22Rv1 (cell line): ENCODE data around the gene APOC1.
"Not testable (repeated sequence)": the region's sequence is repeated elsewhere in the genome, so short reads cannot be mapped to it uniquely, and the experiment has no call there.

Experiments used
- H3K27ac ChIP-seq: fragments of 450-650 bp; 2 replicates; pipeline ENCODE4 v1.5.1; 2017
- ZFX ChIP-seq: fragments of 450-650 bp; IDR thresholded peaks from 2 replicates; pipeline ENCODE4 v1.6.1; 2017; ENCODE audit warnings: antibody characterized with exemption, borderline replicate concordance
- TF ChIP-seq, protein P1 (sequence below): fragments of 450-650 bp; IDR thresholded peaks from 2 replicates; pipeline ENCODE4 v1.5.1; 2017; ENCODE audit warnings: mild to moderate bottlenecking

Gene APOC1

DNA sequence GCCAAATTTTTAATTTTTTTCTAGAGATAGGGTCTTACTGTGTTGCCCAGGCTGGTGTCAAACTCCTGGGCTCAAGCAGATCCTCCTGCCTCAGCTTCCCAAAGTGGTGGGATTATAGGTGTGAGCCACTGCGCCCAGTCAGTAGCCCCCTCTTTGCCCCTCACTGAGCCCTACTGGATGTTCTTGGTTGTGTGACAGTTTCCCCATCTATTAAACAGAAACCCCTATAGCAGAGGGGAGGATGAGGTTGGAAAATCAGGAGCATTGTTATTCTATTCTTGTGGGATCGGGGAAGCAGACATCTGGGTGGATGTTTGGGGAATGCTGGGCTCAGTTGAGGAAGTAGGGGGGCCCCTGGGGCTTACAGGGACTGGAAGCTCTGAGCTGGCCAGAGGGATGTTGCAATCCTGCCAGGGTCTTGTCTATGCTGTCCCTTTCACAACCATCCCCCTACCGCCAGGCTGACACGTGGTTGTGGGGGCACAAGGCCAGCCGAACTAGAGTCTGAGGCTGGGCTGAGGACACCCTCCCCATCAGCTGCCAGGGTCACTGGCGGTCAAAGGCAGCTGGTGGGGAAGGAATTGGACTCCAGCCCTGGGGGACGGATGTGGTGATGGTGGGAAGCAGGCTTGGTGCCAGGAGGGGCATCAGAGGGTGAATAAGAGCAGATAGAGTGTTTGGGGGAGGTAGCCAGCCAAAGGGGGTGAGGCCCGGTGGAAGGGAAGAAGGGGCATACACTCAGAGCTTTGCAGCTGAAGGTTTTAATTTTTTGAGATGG lies 10.9 kb downstream of the APOC1 start:
- no peak overlapping the region for H3K27ac ChIP-seq
- no peak for TF ChIP-seq ZFX
- TF ChIP-seq, protein P1, sequence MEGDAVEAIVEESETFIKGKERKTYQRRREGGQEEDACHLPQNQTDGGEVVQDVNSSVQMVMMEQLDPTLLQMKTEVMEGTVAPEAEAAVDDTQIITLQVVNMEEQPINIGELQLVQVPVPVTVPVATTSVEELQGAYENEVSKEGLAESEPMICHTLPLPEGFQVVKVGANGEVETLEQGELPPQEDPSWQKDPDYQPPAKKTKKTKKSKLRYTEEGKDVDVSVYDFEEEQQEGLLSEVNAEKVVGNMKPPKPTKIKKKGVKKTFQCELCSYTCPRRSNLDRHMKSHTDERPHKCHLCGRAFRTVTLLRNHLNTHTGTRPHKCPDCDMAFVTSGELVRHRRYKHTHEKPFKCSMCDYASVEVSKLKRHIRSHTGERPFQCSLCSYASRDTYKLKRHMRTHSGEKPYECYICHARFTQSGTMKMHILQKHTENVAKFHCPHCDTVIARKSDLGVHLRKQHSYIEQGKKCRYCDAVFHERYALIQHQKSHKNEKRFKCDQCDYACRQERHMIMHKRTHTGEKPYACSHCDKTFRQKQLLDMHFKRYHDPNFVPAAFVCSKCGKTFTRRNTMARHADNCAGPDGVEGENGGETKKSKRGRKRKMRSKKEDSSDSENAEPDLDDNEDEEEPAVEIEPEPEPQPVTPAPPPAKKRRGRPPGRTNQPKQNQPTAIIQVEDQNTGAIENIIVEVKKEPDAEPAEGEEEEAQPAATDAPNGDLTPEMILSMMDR, result no peak

DNA sequence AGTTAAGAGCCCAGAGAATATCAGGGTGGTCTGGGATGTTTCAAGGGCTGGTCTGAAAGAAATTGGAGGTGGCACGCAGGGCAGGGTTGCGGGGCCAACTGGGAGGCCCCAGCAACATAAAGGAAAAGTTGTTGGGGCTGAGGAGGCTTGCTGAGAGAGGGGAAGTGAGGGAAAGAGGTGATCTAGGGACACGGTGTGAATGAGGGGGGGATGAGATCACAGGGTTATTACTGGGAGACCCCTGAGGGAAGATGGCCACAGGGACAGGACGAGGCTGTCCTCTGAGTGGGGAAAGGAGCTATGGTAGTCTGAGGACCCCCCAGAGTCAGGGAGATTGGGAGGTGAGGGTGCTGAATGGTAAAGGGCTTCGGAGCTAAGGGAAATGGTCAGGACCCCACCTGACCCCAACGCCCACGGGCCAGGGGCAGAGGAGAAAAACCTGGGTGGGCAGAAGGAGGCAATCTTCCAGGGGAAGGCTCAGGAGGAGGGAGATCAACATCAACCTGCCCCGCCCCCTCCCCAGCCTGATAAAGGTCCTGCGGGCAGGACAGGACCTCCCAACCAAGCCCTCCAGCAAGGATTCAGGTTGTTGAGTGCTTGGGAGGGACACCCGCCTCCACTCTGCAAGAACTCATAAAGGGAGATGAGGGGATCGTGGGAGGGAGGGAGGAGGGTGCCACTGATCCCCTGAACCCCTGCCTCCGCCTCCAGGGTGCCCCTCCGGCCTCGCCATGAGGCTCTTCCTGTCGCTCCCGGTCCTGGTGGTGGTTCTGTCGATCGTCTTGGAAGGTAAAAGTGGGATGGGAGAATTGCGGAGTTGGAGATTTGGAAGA lies 12.1 kb downstream of the APOC1 start:
- H3K27ac ChIP-seq, result not testable (repeated sequence)

DNA sequence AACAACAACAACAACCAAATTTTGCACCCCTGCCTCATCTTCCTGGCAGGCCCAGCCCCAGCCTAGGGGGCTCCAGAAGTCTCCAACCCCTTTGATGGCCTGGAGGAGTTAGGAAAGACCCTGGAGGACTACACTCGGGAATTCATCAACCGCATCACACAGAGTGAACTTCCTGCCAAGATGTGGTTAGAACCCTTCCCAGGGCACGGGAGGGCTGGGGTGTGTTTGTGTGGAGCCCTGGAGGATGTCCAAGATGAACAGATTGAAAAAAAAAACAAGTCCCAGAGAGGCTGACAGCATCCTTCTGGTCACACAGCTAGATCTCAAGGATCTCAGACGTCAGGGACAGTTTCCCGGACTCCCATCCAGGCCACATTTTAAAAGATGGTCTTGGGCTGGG lies 13.3 kb downstream of the APOC1 start:
- H3K27ac ChIP-seq, result no peak overlapping the region
- TF ChIP-seq, protein P1, result no peak
- TF ChIP-seq ZFX, result no peak

DNA sequence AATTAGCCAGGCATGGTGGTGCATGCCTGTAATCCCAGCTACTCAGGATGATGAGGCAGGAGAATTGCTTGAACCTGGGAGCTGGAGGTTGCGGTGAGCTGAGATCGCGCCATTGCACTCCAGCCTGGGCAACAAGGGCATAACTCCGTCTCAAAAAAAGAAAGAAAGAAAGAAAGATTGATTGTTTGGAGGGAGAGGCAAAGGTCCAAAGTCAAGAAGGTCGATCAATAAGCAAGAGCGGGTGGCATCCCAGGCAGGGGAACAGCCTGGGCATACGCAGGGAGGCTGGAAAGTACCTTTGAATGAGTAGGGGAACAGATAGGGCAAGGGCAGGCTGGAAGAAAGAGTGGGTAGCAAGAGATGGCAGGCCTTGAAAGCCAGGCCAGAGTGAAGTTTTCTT lies 15.7 kb downstream of the APOC1 start:
- TF ChIP-seq, protein P1, result no peak
- TF ChIP-seq ZFX, result no peak
- H3K27ac ChIP-seq, result no peak overlapping the region

DNA sequence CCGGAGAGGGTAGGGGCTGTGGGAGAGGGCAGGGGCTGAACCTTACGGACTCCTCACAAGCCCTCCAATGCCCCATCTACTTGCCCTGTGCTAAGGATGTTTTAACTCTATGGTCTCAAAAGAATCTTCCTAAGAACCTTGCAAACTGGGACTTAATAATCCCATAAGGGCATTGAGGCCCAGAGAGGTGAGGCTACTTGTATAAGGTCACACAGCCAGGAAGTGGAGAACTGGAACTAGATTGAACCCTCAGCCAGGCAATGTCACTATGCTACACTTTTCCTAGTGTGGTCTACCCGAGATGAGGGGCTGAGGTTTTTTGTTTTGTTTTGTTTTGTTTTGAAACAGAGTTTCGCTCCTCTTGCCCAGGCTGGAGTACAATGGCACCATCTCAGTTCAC lies 17.1 kb downstream of the APOC1 start:
- TF ChIP-seq ZFX, result no peak
- TF ChIP-seq, protein P1, result no peak
- H3K27ac ChIP-seq, result no peak overlapping the region

DNA sequence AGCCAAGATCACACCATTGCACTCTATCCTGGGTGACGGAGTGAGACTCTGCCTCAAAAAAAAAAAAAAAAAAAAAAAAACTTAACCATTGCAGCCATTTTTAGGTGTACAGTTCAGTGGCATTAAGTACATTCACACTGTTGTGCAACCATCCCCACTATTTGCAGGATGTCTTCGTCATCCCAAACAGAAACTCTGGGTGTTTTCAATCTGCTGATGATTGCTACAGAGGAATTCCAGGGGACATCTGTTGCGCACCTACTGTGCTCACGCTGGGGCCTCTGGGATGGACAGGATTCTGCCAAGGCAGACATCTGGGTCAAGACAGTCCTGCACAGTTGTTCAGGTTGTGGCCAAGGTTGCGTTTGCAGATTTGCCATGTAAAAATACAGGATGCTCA lies 25.3 kb downstream of the APOC1 start:
- TF ChIP-seq, protein P1, result no peak
- TF ChIP-seq ZFX, result no peak
- no peak overlapping the region for H3K27ac ChIP-seq

DNA sequence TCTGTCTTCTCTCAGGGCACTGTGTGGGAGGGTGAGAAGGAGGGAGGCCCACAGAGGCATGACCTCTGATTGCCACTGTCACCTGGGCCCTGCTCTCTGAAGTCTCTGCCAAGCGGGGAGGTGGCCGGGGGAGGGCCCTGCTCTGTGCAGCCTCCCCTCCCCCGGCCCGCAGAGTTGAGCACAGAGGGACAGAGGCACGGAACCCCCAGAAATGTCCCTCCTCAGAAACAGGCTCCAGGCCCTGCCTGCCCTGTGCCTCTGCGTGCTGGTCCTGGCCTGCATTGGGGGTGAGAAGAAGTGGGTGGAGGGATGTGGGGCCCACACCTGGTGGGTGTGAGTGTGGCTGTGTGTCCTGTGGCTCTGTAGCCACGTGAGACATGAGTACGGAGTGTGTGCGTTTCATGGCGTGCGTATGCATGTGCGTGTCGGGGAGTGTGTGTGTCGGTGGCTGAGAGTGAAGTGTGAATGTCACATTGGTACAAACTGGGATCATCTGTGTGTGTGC lies 27.7 kb downstream of the APOC1 start, which contains the start of gene APOC4:
APOC4 (plus strand) TSS at position 171 of the 505 bp plus-strand sequence; CDS start at position 212, 41 bp downstream.
- TF ChIP-seq, protein P1, result no peak
- no peak for TF ChIP-seq ZFX
- no peak within 1 kb of the TSS for H3K27ac ChIP-seq
